ENCODE data around the gene NFATC2IP.

GRCh38 chr16:28943281-28943680 is 7.5 kb upstream of the NFATC2IP start:
- TF ChIP-seq CTCF (IDR thresholded peaks at IDR 0.05) (no peak), POLR2AphosphoS5 (IDR thresholded peaks at IDR 0.05) (no peak), EP300 (IDR thresholded peaks at IDR 0.05) (no peak), POLR2A (IDR thresholded peaks at IDR 0.05) (no peak)

Measured in suprapubic skin (tissue), 4 donors.